SK-N-DZ (cell line): ENCODE results near the gene PEAK3. TPM values are rescaled to one million over a fixed set of nuclear protein-coding genes. Genes with fewer than 3 reads are reported as not detected.
A peak's percentile ranks its signal among the peaks of the same experiment; 100 is the strongest.

ENCODE experiments used
- DNase-seq: peaks from one replicate; pipeline ENCODE4 v3.0.0-alpha.2; 2015; ENCODE audit warnings: low spot score
- polyA plus RNA-seq, 2 experiments: library from polyadenylated mRNA; depleted of rRNA; stranded (reverse); fragments of >200 nt; gene quantifications; 2 replicates each; pipeline ENCODE4 v1.2.3, GENCODE V29; 2014

The PEAK3 gene
- not detected in 2 replicates for polyA plus RNA-seq (2014; cell fraction: cytosol; rRNA removed)
- polyA plus RNA-seq (2014; cell fraction: nucleus; rRNA removed): not detected in 2 replicates

- DNase-seq: no peak
Measured at GRCh38 chr19:2282062-2282861, at the start of gene PEAK3. Gene PEAK3, minus strand, starts transcription at chr19:2282175. Its CDS starts 1,244 bp downstream, at chr19:2280931.

GRCh38 chr19:2330632-2331284 is 48.8 kb upstream of the PEAK3 start:
- DNase-seq: no peak

GRCh38 chr19:2330255-2330631 is 48.3 kb upstream of the PEAK3 start:
- DNase-seq: no peak

- DNase-seq: no peak
Measured at GRCh38 chr19:2329501-2329916, 47.5 kb upstream of the PEAK3 start.

- no peak for DNase-seq
Measured at GRCh38 chr19:2329149-2329478, 47.1 kb upstream of the PEAK3 start.

- DNase-seq: peak; percentile 84
Measured at GRCh38 chr19:2328401-2329148, 46.6 kb upstream of the PEAK3 start, which contains the start of the genes LSM7 and SPPL2B. Gene LSM7, minus strand, starts transcription at chr19:2328586. Its CDS starts 20 bp downstream, at chr19:2328566. Gene SPPL2B, plus strand, starts transcription at chr19:2328684. Its CDS starts 26 bp downstream, at chr19:2328710.

- DNase-seq: peak; percentile 49
Measured at GRCh38 chr19:2327773-2328400, 45.9 kb upstream of the PEAK3 start.

GRCh38 chr19:2326699-2327360 is 44.9 kb upstream of the PEAK3 start:
- DNase-seq: no peak

GRCh38 chr19:2325281-2326046 is 43.5 kb upstream of the PEAK3 start:
- no peak for DNase-seq

GRCh38 chr19:2324220-2324948 is 42.4 kb upstream of the PEAK3 start:
- DNase-seq: no peak

- DNase-seq: no peak
Measured at GRCh38 chr19:2323707-2324106, 41.7 kb upstream of the PEAK3 start.

- no peak for DNase-seq
Measured at GRCh38 chr19:2321565-2322283, 39.7 kb upstream of the PEAK3 start.

- DNase-seq: no peak
Measured at GRCh38 chr19:2320939-2321338, 39.0 kb upstream of the PEAK3 start.

GRCh38 chr19:2320049-2320448 is 38.1 kb upstream of the PEAK3 start:
- DNase-seq: no peak

- no peak for DNase-seq
Measured at GRCh38 chr19:2319551-2319950, 37.6 kb upstream of the PEAK3 start.

- no peak for DNase-seq
Measured at GRCh38 chr19:2318923-2319322, 36.9 kb upstream of the PEAK3 start.

GRCh38 chr19:2317756-2318155 is 35.8 kb upstream of the PEAK3 start:
- no peak for DNase-seq

GRCh38 chr19:2317300-2317699 is 35.3 kb upstream of the PEAK3 start:
- DNase-seq: no peak

- DNase-seq: peak; percentile 69
Measured at GRCh38 chr19:2315818-2316353, 33.9 kb upstream of the PEAK3 start.
